HG03354 (cell line): ENCODE data around the gene SMURF1.
"Not testable (repeated sequence)": the region's sequence is repeated elsewhere in the genome, so short reads cannot be mapped to it uniquely, and the experiment has no call there.

ENCODE experiments used
- ATAC-seq: cut with Tn5 transposase; IDR thresholded peaks from one replicate; pipeline ENCODE4 v1.9.1; 2021; ENCODE audit warnings: mild to moderate bottlenecking; ENCODE audit not compliant: unreplicated experiment, poor library complexity, severe bottlenecking

SMURF1 gene

GRCh38 chr7:99102361-99102760, 41.5 kb downstream of the SMURF1 start:
- no peak for ATAC-seq

- not testable (repeated sequence) for ATAC-seq
Observed at GRCh38 chr7:99101516-99101915, 42.4 kb downstream of the SMURF1 start.

GRCh38 chr7:99099499-99100077, 44.3 kb downstream of the SMURF1 start:
- ATAC-seq = no peak

- ATAC-seq = no peak
Observed at GRCh38 chr7:99098824-99099498, 44.9 kb downstream of the SMURF1 start.

- no peak for ATAC-seq
Observed at GRCh38 chr7:99098286-99098823, 45.6 kb downstream of the SMURF1 start.

- no peak for ATAC-seq
Observed at GRCh38 chr7:99097730-99098129, 46.2 kb downstream of the SMURF1 start.

- ATAC-seq = no peak
Observed at GRCh38 chr7:99096124-99096887, 47.6 kb downstream of the SMURF1 start.

- no peak for ATAC-seq
Observed at GRCh38 chr7:99095698-99096097, 48.2 kb downstream of the SMURF1 start.

GRCh38 chr7:99094401-99094800, 49.5 kb downstream of the SMURF1 start:
- no peak for ATAC-seq

GRCh38 chr7:99092064-99092720, 51.7 kb downstream of the SMURF1 start:
- no peak for ATAC-seq

GRCh38 chr7:99090771-99091542, 53.0 kb downstream of the SMURF1 start:
- no peak for ATAC-seq

GRCh38 chr7:99089914-99090629, 53.8 kb downstream of the SMURF1 start:
- no peak for ATAC-seq

- no peak for ATAC-seq
Observed at GRCh38 chr7:99086944-99087343, 57.0 kb downstream of the SMURF1 start.

GRCh38 chr7:99086532-99086931, 57.4 kb downstream of the SMURF1 start:
- ATAC-seq = no peak

- no peak for ATAC-seq
Observed at GRCh38 chr7:99083733-99084132, 60.2 kb downstream of the SMURF1 start.

GRCh38 chr7:99083068-99083651, 60.7 kb downstream of the SMURF1 start:
- ATAC-seq = no peak

GRCh38 chr7:99080679-99081078, 63.2 kb downstream of the SMURF1 start:
- ATAC-seq = no peak

GRCh38 chr7:99079104-99079503, 64.8 kb downstream of the SMURF1 start:
- no peak for ATAC-seq

GRCh38 chr7:99078416-99078815, 65.5 kb downstream of the SMURF1 start:
- ATAC-seq = no peak
